ENCODE measurements around the gene RYR1.

- TF ChIP-seq ZBTB1 (tag by site-specific recombination; IDR thresholded peaks at IDR 0.05): no peak
- TF ChIP-seq CTCF (tag by site-specific recombination; IDR thresholded peaks at IDR 0.05): no peak
- no peak for TF ChIP-seq ZNF596 (tag by site-specific recombination; IDR thresholded peaks at IDR 0.05)
Measured at GRCh38 chr19:38473201-38473600, 39.7 kb downstream of the RYR1 start.

Measured in HEK293 (cell line).